ENCODE data around the gene KLB.

- TF ChIP-seq CTCF (conservative IDR thresholded peaks at IDR 0.05; ENCODE audit: low read length) (no peak), EZH2phosphoT487 (IDR thresholded peaks at IDR 0.05; ENCODE audit: borderline replicate concordance) (no peak)
Observed at GRCh38 chr4:39365360-39365759, 41.4 kb upstream of the KLB start.

Data from Loucy (cell line).